HepG2 (cell line): Measurements from ENCODE around the gene MUL1. TPM values are rescaled to one million over a fixed set of nuclear protein-coding genes. Genes with fewer than 3 reads are reported as not detected.

ENCODE experiments used
- ARNTL ChIP-seq: sonication (generic); formaldehyde crosslinking; IDR thresholded peaks from 2 replicates; pipeline ENCODE4 v1.4.0; 2020; ENCODE audit warnings: mild to moderate bottlenecking, missing genetic modification reagents
- ATF5 ChIP-seq: sonication (generic); formaldehyde crosslinking; IDR thresholded peaks from 2 replicates; pipeline ENCODE4 v1.4.0; 2020; ENCODE audit warnings: mild to moderate bottlenecking, low read depth, missing genetic modification reagents
- GABPA ChIP-seq, 2 experiments: IDR thresholded peaks; 2 replicates each; pipeline ENCODE4 v1.6.1; 2011 to 2016; ENCODE audit warnings: low read depth in 2 of 2, low read length in 1 of 2, missing biosample characterization in 1 of 2, missing genetic modification characterization in 1 of 2
- HES4 ChIP-seq: sonication (generic); formaldehyde crosslinking; IDR thresholded peaks from 2 replicates; pipeline ENCODE4 v1.9.0; 2021; ENCODE audit warnings: mild to moderate bottlenecking, missing genetic modification reagents, borderline replicate concordance
- JARID2 ChIP-seq: sonication (generic); formaldehyde crosslinking; IDR thresholded peaks from 2 replicates; pipeline ENCODE4 v1.8.1; 2023; ENCODE audit warnings: missing genetic modification reagents, inconsistent platforms; ENCODE audit not compliant: insufficient replicate concordance
- KMT2A ChIP-seq: sonication (generic); formaldehyde crosslinking; IDR thresholded peaks from 2 replicates; pipeline ENCODE4 v1.4.0; 2020; ENCODE audit warnings: missing genetic modification reagents
- NR3C1 ChIP-seq: sonication (generic); formaldehyde crosslinking; IDR thresholded peaks from 2 replicates; pipeline ENCODE4 v1.4.0; 2020; ENCODE audit warnings: missing genetic modification reagents
- PHF20 ChIP-seq: sonication (generic); formaldehyde crosslinking; IDR thresholded peaks from 2 replicates; pipeline ENCODE4 v1.5.0; 2020; ENCODE audit warnings: mild to moderate bottlenecking, missing genetic modification reagents
- TOPORS ChIP-seq: sonication (generic); formaldehyde crosslinking; IDR thresholded peaks from 2 replicates; pipeline ENCODE4 v1.8.0; 2023; ENCODE audit warnings: mild to moderate bottlenecking, missing genetic modification reagents
- ZNF17 ChIP-seq: sonication (generic); formaldehyde crosslinking; IDR thresholded peaks from 2 replicates; pipeline ENCODE4 v1.5.0; 2020; ENCODE audit warnings: mild to moderate bottlenecking, missing genetic modification reagents
- ZNF30 ChIP-seq: sonication (generic); formaldehyde crosslinking; IDR thresholded peaks from 2 replicates; pipeline ENCODE4 v1.5.0; 2020; ENCODE audit warnings: mild to moderate bottlenecking, missing genetic modification reagents
- ZNF569 ChIP-seq: sonication (generic); formaldehyde crosslinking; IDR thresholded peaks from 2 replicates; pipeline ENCODE4 v1.5.0; 2020; ENCODE audit warnings: mild to moderate bottlenecking, missing genetic modification reagents, moderate library complexity, borderline replicate concordance
- ZNF674 ChIP-seq: sonication (generic); formaldehyde crosslinking; IDR thresholded peaks from 2 replicates; pipeline ENCODE4 v1.5.0; 2020; ENCODE audit warnings: low read depth, mild to moderate bottlenecking, missing genetic modification reagents
- polyA plus RNA-seq, 8 experiments: library from polyadenylated mRNA; depleted of rRNA in 3 of 8; stranded (reverse) in 7 of 8; unstranded in 1 of 8; fragments of >200 nt; fragmentation: Illumina TruSeq in 4 of 8; extraction: Trizol in 4 of 8; gene quantifications; 2 replicates each; pipeline versions ENCODE4 v1.2.1 to v1.2.3, GENCODE V29; 2011 to 2016; ENCODE audit warnings: low read depth in 4 of 8, missing spikeins in 1 of 8, mixed read lengths in 1 of 8; ENCODE audit not compliant: insufficient read depth in 1 of 8
- total RNA-seq, 5 experiments: library from RNA; depleted of rRNA; stranded (reverse); fragments of >200 nt; fragmentation: Illumina TruSeq; extraction: Trizol; gene quantifications; 2 replicates each; pipeline ENCODE4 v1.2.3, GENCODE V29; 2016; ENCODE audit warnings: low read depth in 1 of 5
- TF ChIP-seq, protein P1 (sequence below): sonication (generic); formaldehyde crosslinking; IDR thresholded peaks from 2 replicates; pipeline ENCODE4 v1.4.0; 2020; ENCODE audit warnings: missing genetic modification reagents, borderline replicate concordance
- TF ChIP-seq, protein P2 (sequence below): sonication (generic); formaldehyde crosslinking; IDR thresholded peaks from 2 replicates; pipeline ENCODE4 v1.5.1; 2020; ENCODE audit warnings: mild to moderate bottlenecking, missing genetic modification reagents, moderate library complexity
- TF ChIP-seq, protein P3 (sequence below): sonication (generic); formaldehyde crosslinking; IDR thresholded peaks from 2 replicates; pipeline ENCODE4 v1.4.0; 2020; ENCODE audit warnings: missing genetic modification reagents
- TF ChIP-seq, protein P4 (sequence below): sonication (generic); formaldehyde crosslinking; IDR thresholded peaks from 2 replicates; pipeline ENCODE4 v1.8.1; 2022; ENCODE audit warnings: low read depth, mild to moderate bottlenecking, missing genetic modification reagents

Gene MUL1
- total and polyA plus RNA-seq, 2 of the 13 experiments (the other 11 are each of a cell fraction or from before 2014, with no cell fraction given): 21.5 to 26.5 TPM

GRCh38 chr1:20483833-20484518, 24.0 kb downstream of the MUL1 start (continued):
- TF ChIP-seq, protein P1, sequence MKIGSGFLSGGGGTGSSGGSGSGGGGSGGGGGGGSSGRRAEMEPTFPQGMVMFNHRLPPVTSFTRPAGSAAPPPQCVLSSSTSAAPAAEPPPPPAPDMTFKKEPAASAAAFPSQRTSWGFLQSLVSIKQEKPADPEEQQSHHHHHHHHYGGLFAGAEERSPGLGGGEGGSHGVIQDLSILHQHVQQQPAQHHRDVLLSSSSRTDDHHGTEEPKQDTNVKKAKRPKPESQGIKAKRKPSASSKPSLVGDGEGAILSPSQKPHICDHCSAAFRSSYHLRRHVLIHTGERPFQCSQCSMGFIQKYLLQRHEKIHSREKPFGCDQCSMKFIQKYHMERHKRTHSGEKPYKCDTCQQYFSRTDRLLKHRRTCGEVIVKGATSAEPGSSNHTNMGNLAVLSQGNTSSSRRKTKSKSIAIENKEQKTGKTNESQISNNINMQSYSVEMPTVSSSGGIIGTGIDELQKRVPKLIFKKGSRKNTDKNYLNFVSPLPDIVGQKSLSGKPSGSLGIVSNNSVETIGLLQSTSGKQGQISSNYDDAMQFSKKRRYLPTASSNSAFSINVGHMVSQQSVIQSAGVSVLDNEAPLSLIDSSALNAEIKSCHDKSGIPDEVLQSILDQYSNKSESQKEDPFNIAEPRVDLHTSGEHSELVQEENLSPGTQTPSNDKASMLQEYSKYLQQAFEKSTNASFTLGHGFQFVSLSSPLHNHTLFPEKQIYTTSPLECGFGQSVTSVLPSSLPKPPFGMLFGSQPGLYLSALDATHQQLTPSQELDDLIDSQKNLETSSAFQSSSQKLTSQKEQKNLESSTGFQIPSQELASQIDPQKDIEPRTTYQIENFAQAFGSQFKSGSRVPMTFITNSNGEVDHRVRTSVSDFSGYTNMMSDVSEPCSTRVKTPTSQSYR: no peak
- TF ChIP-seq, protein P2, sequence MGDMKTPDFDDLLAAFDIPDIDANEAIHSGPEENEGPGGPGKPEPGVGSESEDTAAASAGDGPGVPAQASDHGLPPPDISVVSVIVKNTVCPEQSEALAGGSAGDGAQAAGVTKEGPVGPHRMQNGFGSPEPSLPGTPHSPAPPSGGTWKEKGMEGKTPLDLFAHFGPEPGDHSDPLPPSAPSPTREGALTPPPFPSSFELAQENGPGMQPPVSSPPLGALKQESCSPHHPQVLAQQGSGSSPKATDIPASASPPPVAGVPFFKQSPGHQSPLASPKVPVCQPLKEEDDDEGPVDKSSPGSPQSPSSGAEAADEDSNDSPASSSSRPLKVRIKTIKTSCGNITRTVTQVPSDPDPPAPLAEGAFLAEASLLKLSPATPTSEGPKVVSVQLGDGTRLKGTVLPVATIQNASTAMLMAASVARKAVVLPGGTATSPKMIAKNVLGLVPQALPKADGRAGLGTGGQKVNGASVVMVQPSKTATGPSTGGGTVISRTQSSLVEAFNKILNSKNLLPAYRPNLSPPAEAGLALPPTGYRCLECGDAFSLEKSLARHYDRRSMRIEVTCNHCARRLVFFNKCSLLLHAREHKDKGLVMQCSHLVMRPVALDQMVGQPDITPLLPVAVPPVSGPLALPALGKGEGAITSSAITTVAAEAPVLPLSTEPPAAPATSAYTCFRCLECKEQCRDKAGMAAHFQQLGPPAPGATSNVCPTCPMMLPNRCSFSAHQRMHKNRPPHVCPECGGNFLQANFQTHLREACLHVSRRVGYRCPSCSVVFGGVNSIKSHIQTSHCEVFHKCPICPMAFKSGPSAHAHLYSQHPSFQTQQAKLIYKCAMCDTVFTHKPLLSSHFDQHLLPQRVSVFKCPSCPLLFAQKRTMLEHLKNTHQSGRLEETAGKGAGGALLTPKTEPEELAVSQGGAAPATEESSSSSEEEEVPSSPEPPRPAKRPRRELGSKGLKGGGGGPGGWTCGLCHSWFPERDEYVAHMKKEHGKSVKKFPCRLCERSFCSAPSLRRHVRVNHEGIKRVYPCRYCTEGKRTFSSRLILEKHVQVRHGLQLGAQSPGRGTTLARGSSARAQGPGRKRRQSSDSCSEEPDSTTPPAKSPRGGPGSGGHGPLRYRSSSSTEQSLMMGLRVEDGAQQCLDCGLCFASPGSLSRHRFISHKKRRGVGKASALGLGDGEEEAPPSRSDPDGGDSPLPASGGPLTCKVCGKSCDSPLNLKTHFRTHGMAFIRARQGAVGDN (CRISPR knock-in tag): peak; percentile 76
- TF ChIP-seq PHF20 (CRISPR knock-in tag) (no peak), KMT2A (CRISPR knock-in tag) (peak; percentile 46), ZNF17 (CRISPR knock-in tag) (no peak), ZNF30 (CRISPR knock-in tag) (no peak), ZNF569 (CRISPR knock-in tag) (no peak), ATF5 (CRISPR knock-in tag) (no peak), HES4 (no peak), TOPORS (CRISPR knock-in tag) (no peak), JARID2 (CRISPR knock-in tag) (no peak), ARNTL (no peak), NR3C1 (CRISPR knock-in tag) (no peak), ZNF674 (no peak), GABPA (IDR thresholded peaks at IDR 0.05; ENCODE audit: low read depth, low read length) (no peak), GABPA (CRISPR knock-in tag; IDR thresholded peaks at IDR 0.05; ENCODE audit: low read depth) (peak; percentile 27; the same call in 1 of the 2 replicates)
- TF ChIP-seq, protein P3, sequence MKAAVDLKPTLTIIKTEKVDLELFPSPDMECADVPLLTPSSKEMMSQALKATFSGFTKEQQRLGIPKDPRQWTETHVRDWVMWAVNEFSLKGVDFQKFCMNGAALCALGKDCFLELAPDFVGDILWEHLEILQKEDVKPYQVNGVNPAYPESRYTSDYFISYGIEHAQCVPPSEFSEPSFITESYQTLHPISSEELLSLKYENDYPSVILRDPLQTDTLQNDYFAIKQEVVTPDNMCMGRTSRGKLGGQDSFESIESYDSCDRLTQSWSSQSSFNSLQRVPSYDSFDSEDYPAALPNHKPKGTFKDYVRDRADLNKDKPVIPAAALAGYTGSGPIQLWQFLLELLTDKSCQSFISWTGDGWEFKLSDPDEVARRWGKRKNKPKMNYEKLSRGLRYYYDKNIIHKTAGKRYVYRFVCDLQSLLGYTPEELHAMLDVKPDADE (CRISPR knock-in tag): 0 out of 2 replicates have a peak, but pooled peaks have one; percentile 35
- TF ChIP-seq, protein P4, sequence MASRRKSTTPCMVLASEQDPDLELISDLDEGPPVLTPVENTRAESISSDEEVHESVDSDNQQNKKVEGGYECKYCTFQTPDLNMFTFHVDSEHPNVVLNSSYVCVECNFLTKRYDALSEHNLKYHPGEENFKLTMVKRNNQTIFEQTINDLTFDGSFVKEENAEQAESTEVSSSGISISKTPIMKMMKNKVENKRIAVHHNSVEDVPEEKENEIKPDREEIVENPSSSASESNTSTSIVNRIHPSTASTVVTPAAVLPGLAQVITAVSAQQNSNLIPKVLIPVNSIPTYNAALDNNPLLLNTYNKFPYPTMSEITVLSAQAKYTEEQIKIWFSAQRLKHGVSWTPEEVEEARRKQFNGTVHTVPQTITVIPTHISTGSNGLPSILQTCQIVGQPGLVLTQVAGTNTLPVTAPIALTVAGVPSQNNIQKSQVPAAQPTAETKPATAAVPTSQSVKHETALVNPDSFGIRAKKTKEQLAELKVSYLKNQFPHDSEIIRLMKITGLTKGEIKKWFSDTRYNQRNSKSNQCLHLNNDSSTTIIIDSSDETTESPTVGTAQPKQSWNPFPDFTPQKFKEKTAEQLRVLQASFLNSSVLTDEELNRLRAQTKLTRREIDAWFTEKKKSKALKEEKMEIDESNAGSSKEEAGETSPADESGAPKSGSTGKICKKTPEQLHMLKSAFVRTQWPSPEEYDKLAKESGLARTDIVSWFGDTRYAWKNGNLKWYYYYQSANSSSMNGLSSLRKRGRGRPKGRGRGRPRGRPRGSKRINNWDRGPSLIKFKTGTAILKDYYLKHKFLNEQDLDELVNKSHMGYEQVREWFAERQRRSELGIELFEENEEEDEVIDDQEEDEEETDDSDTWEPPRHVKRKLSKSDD (CRISPR knock-in tag): no peak
